K562 (cell line): Measurements from ENCODE around the gene AFAP1.

Experiments used
- BMI1 ChIP-seq: fragments of 150-350 bp; IDR thresholded peaks from 2 replicates; pipeline ENCODE4 v1.6.1; 2014; ENCODE audit warnings: low read length
- BRF1 ChIP-seq: IDR thresholded peaks from 3 replicates; pipeline ENCODE4 v1.6.1; 2011; ENCODE audit warnings: borderline replicate concordance, mild to moderate bottlenecking; ENCODE audit not compliant: insufficient read length; ENCODE audit errors: extremely low read depth
- CTCF ChIP-seq, 3 experiments: IDR thresholded peaks in 2 of 3; conservative IDR thresholded peaks in 1 of 3; 2 replicates each; pipeline ENCODE4 v1.5.1; 2011 to 2012; ENCODE audit warnings: low read length in 3 of 3, mild to moderate bottlenecking in 3 of 3, control low read depth in 2 of 3, improper control_type of control experiment in 1 of 3, inconsistent platforms in 1 of 3, low read depth in 1 of 3, mixed read lengths in 1 of 3, moderate library complexity in 1 of 3; ENCODE audit not compliant: insufficient read depth in 2 of 3
- HMGN3 ChIP-seq: IDR thresholded peaks from 2 replicates; pipeline ENCODE4 v1.6.1; 2011; ENCODE audit warnings: borderline replicate concordance, low read depth, mild to moderate bottlenecking, mixed read lengths, low read length; ENCODE audit not compliant: insufficient read length; ENCODE audit errors: extremely low read depth
- JUND ChIP-seq, 2 experiments: IDR thresholded peaks; 2 replicates in 1 of 2; 3 replicates in 1 of 2; pipeline ENCODE4 v1.6.1; 2011; ENCODE audit warnings: borderline replicate concordance in 2 of 2, low read depth in 2 of 2, low read length in 2 of 2, improper control_type of control experiment in 1 of 2, missing biosample characterization in 1 of 2, missing genetic modification characterization in 1 of 2, missing genetic modification reagents in 1 of 2
- MXI1 ChIP-seq: IDR thresholded peaks from 2 replicates; pipeline ENCODE4 v1.6.1; 2011; ENCODE audit warnings: low read depth, mild to moderate bottlenecking, improper control_type of control experiment, low read length
- PTTG1 ChIP-seq: fragments of 450-650 bp; IDR thresholded peaks from 2 replicates; pipeline ENCODE4 v1.6.1; 2016; ENCODE audit warnings: low read depth, mild to moderate bottlenecking, missing genetic modification characterization, missing compliant biosample characterization
- RFX5 ChIP-seq: IDR thresholded peaks from 2 replicates; pipeline ENCODE4 v1.6.1; 2011; ENCODE audit warnings: low read depth, mild to moderate bottlenecking, improper control_type of control experiment, low read length
- ZC3H4 ChIP-seq: sonication (generic); formaldehyde crosslinking; IDR thresholded peaks from 2 replicates; pipeline ENCODE4 v1.9.0; 2021; ENCODE audit warnings: missing genetic modification reagents, borderline replicate concordance
- TF ChIP-seq, protein P1 (sequence below): fragments of 250-450 bp; sonication (Bioruptor Pico); IDR thresholded peaks from 2 replicates; pipeline ENCODE4 v1.5.0; 2021

DNA sequence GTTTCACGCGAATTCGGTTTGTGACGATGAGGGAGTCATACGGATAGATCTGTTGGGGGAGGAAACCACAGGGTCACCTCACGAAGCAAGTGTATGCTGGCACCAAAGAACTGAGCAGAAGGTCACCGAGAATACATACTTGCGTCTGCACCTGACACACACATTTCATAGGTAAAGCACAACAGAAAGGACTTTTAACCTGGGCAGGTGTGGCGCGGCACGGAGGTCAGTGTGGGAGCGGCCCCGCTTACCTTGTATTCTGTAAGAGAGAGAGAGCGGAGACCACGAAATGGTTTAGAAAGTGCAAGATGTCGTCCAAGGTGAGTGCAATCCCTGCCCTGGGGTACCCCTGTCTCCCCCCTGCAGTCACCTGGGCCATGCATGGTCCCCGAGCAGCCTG, 43.6 kb upstream of the AFAP1 start:
- TF ChIP-seq MXI1 = no peak
- TF ChIP-seq BMI1 = no peak
- no peak for TF ChIP-seq RFX5
- TF ChIP-seq CTCF (IDR thresholded peaks at IDR 0.05 in 2 of 3, conservative IDR thresholded peaks at IDR 0.05 in 1 of 3; ENCODE audit: insufficient read depth in 2 of 3, low read depth in 1 of 3, low read length in 3 of 3) = no peak
- TF ChIP-seq PTTG1 (tag) = no peak
- no peak for TF ChIP-seq JUND (IDR thresholded peaks at IDR 0.05; ENCODE audit: borderline replicate concordance, low read depth, low read length)
- TF ChIP-seq JUND (tag; IDR thresholded peaks at IDR 0.05; ENCODE audit: borderline replicate concordance, low read depth, low read length) = no peak
- no peak for TF ChIP-seq BRF1
- TF ChIP-seq HMGN3 = no peak
- TF ChIP-seq, protein P1, sequence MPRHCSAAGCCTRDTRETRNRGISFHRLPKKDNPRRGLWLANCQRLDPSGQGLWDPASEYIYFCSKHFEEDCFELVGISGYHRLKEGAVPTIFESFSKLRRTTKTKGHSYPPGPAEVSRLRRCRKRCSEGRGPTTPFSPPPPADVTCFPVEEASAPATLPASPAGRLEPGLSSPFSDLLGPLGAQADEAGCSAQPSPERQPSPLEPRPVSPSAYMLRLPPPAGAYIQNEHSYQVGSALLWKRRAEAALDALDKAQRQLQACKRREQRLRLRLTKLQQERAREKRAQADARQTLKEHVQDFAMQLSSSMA (CRISPR knock-in tag) = no peak
- no peak for TF ChIP-seq ZC3H4 (CRISPR knock-in tag)
